Ovary (tissue), 3 donors: Measurements from ENCODE around the gene HYAL3.

Experiments used
- POLR2A ChIP-seq: fragments of 450-650 bp; IDR thresholded peaks from one replicate; pipeline ENCODE4 v1.6.1; 2017; ENCODE audit warnings: antibody characterized with exemption, mild to moderate bottlenecking, moderate library complexity
- TF ChIP-seq, protein P1 (sequence below), 3 donors: fragments of 450-650 bp in 2 of 3; fragments of 200-600 bp in 1 of 3; IDR thresholded peaks; one replicate each; pipeline versions ENCODE4 v1.5.1 to v1.8.0; 2016 to 2022; ENCODE audit warnings: antibody characterized with exemption in 3 of 3, mild to moderate bottlenecking in 1 of 3
- donor health status: DM: no; HTN: no; CAD: no.

DNA sequence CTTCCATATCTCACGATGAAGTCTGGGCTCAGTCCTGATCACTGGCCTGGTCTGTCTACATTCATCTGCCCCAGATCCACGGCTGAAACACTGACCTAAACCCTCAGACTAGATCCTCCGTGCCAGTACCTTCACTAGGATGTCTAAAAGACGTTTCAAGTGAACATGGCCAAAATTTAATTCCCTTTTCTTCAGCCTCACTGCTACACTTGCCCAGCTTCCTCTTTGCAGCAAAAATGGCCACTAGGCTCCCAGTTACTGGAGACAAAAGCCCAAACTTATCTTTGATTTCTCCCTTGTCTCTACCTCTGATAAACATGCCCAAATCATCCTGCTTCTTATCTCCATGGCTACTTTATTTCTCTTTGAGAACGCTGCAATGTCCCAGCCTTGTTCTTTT, 39.8 kb upstream of the HYAL3 start:
- TF ChIP-seq, protein P1, sequence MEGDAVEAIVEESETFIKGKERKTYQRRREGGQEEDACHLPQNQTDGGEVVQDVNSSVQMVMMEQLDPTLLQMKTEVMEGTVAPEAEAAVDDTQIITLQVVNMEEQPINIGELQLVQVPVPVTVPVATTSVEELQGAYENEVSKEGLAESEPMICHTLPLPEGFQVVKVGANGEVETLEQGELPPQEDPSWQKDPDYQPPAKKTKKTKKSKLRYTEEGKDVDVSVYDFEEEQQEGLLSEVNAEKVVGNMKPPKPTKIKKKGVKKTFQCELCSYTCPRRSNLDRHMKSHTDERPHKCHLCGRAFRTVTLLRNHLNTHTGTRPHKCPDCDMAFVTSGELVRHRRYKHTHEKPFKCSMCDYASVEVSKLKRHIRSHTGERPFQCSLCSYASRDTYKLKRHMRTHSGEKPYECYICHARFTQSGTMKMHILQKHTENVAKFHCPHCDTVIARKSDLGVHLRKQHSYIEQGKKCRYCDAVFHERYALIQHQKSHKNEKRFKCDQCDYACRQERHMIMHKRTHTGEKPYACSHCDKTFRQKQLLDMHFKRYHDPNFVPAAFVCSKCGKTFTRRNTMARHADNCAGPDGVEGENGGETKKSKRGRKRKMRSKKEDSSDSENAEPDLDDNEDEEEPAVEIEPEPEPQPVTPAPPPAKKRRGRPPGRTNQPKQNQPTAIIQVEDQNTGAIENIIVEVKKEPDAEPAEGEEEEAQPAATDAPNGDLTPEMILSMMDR (IDR thresholded peaks at IDR 0.05) = no peak
- TF ChIP-seq POLR2A = no peak
